Measurements from ENCODE around the gene NTS. TPM values are rescaled to one million over a fixed set of nuclear protein-coding genes. Genes with fewer than 3 reads are reported as not detected.

Gene NTS
- total RNA-seq, 1 experiment from 2014 or later = not detected

- Mint-ChIP-seq H3K27me3 (ENCODE audit: insufficient read depth, unreplicated experiment) (peaks cover 12% of the 10 kb centered on the region), H3K4me1 (ENCODE audit: low read depth, unreplicated experiment) (no peaks in the 10 kb centered on the region), H3K4me3 (ENCODE audit: unreplicated experiment) (no peak overlapping the region), H3K9me3 (ENCODE audit: unreplicated experiment) (no peaks in the 10 kb centered on the region), H3K27ac (ENCODE audit: unreplicated experiment) (no peak overlapping the region), H3K36me3 (ENCODE audit: insufficient read depth, unreplicated experiment) (no peaks in the 10 kb centered on the region)
- intact Hi-C loops (cut with micrococcal nuclease; ENCODE audit: unreplicated experiment) = no loop called here
- CTCF ChIA-PET = no interaction called here
- no peak for DNase-seq
- Histone ChIP-seq H3K36me3 (ENCODE audit: control insufficient read depth, insufficient read depth, low read length) (no peaks in the 10 kb centered on the region), H3K27me3 (replicated peaks; ENCODE audit: control insufficient read depth, insufficient read depth, low read length) (no peaks in the 10 kb centered on the region; the same call in 1 of the 2 replicates), H3K9me3 (no peaks in the 10 kb centered on the region), H3K4me1 (no peaks in the 10 kb centered on the region), H3K4me3 (ENCODE audit: low read depth, low read length) (no peak overlapping the region)
- no TSS peak for BruUV-seq (replicated peaks)
- TF ChIP-seq CTCF (IDR thresholded peaks at IDR 0.05; ENCODE audit: insufficient read depth in 1 of 2, low read depth in 1 of 2, low read length in 1 of 2, severe bottlenecking in 1 of 2, unreplicated experiment in 1 of 2) = no peak
- POLR2A ChIA-PET = no interaction called here
Measured at GRCh38 chr12:85829391-85829790, 44.7 kb upstream of the NTS start.

GRCh38 chr12:85831327-85831990 is 42.6 kb upstream of the NTS start:
- no peak for DNase-seq
- ChIA-PET POLR2A (no interaction called here), CTCF (no interaction called here)
- no peak for TF ChIP-seq CTCF (IDR thresholded peaks at IDR 0.05; ENCODE audit: insufficient read depth in 1 of 2, low read depth in 1 of 2, low read length in 1 of 2, severe bottlenecking in 1 of 2, unreplicated experiment in 1 of 2)
- Mint-ChIP-seq H3K4me1 (ENCODE audit: low read depth, unreplicated experiment) (peaks cover 9% of the 10 kb centered on the region), H3K9me3 (ENCODE audit: unreplicated experiment) (no peaks in the 10 kb centered on the region), H3K36me3 (ENCODE audit: insufficient read depth, unreplicated experiment) (no peaks in the 10 kb centered on the region), H3K27me3 (ENCODE audit: insufficient read depth, unreplicated experiment) (peaks cover 8% of the 10 kb centered on the region), H3K4me3 (ENCODE audit: unreplicated experiment) (no peak overlapping the region), H3K27ac (ENCODE audit: unreplicated experiment) (no peak overlapping the region)
- intact Hi-C loops (cut with micrococcal nuclease; ENCODE audit: unreplicated experiment) = no loop called here
- Histone ChIP-seq H3K9me3 (no peaks in the 10 kb centered on the region), H3K4me1 (peaks cover 8% of the 10 kb centered on the region), H3K27me3 (replicated peaks; ENCODE audit: control insufficient read depth, insufficient read depth, low read length) (no peaks in the 10 kb centered on the region), H3K36me3 (ENCODE audit: control insufficient read depth, insufficient read depth, low read length) (no peaks in the 10 kb centered on the region), H3K4me3 (ENCODE audit: low read depth, low read length) (no peak overlapping the region)
- BruUV-seq (replicated peaks) = no TSS peak

- Histone ChIP-seq H3K9me3 (no peaks in the 10 kb centered on the region), H3K4me3 (ENCODE audit: low read depth, low read length) (no peak overlapping the region), H3K36me3 (ENCODE audit: control insufficient read depth, insufficient read depth, low read length) (no peaks in the 10 kb centered on the region), H3K27me3 (replicated peaks; ENCODE audit: control insufficient read depth, insufficient read depth, low read length) (no peaks in the 10 kb centered on the region), H3K4me1 (peaks cover 8% of the 10 kb centered on the region)
- Mint-ChIP-seq H3K4me1 (ENCODE audit: low read depth, unreplicated experiment) (peaks cover 17% of the 10 kb centered on the region), H3K27me3 (ENCODE audit: insufficient read depth, unreplicated experiment) (no peaks in the 10 kb centered on the region), H3K9me3 (ENCODE audit: unreplicated experiment) (no peaks in the 10 kb centered on the region), H3K36me3 (ENCODE audit: insufficient read depth, unreplicated experiment) (no peaks in the 10 kb centered on the region), H3K27ac (ENCODE audit: unreplicated experiment) (no peak overlapping the region), H3K4me3 (ENCODE audit: unreplicated experiment) (no peak overlapping the region)
- ChIA-PET CTCF (no interaction called here), POLR2A (no interaction called here)
- intact Hi-C loops (cut with micrococcal nuclease; ENCODE audit: unreplicated experiment) = no loop called here
- DNase-seq = no peak
- no peak for TF ChIP-seq CTCF (IDR thresholded peaks at IDR 0.05; ENCODE audit: insufficient read depth in 1 of 2, low read depth in 1 of 2, low read length in 1 of 2, severe bottlenecking in 1 of 2, unreplicated experiment in 1 of 2)
- BruUV-seq (replicated peaks) = no TSS peak
Measured at GRCh38 chr12:85833579-85833978, 40.5 kb upstream of the NTS start.

All from Caco-2 (cell line).